A549 (cell line): ENCODE data around the gene BHMT. TPM values are rescaled to one million over a fixed set of nuclear protein-coding genes. Genes with fewer than 3 reads are reported as not detected.
"Not testable (repeated sequence)": the region's sequence is repeated elsewhere in the genome, so short reads cannot be mapped to it uniquely, and the experiment has no call there.

Experiments
- ATAC-seq, 2 experiments: fragments of 200-7000 bp in 1 of 2; fragments of >200 bp in 1 of 2; cut with Nextera tagmentation in 1 of 2; cut with Tn5 transposase in 1 of 2; 3 replicates each; pipeline versions ENCODE4 v1.8.0 to v1.9.1; 2018 to 2020; ENCODE audit warnings: mild to moderate bottlenecking in 1 of 2, moderate library complexity in 1 of 2
- CTCF ChIA-PET: fragments of 300-600 bp; sonication (Branson Sonifier 250); formaldehyde crosslinking; extraction: SDS; loops from one replicate; lab custom pipeline; 2021; ENCODE audit warnings: antibody characterized with exemption, inconsistent platforms; lab: Yijun Ruan, JAX
- POLR2A ChIA-PET: fragments of 350-600 bp; formaldehyde crosslinking; extraction: SDS; loops from one replicate; lab custom pipeline; 2021; ENCODE audit warnings: antibody characterized with exemption, inconsistent platforms; lab: Yijun Ruan, JAX
- DNase-seq, 2 experiments: peaks; one replicate each; pipeline versions ENCODE4 v3.0.0 to v3.0.0-alpha.2; 2011 to 2016; ENCODE audit warnings: low read depth in 1 of 2, low spot score in 1 of 2
- FAIRE-seq: peaks from 2 replicates; lab custom pipeline; 2011; peaks lifted over from hg19 to GRCh38; lab: Jason Lieb, UNC
- H3K27ac ChIP-seq, 2 experiments: fragments of >200 bp; sonication (Bioruptor Twin); formaldehyde crosslinking; 3 replicates each; pipeline ENCODE4 v1.5.1; 2016 to 2017
- H3K4me1 ChIP-seq: fragments of >200 bp; sonication (Bioruptor Twin); formaldehyde crosslinking; 3 replicates; pipeline ENCODE4 v1.6.1; 2016
- H3K4me2 ChIP-seq: fragments of >200 bp; sonication (Bioruptor Twin); formaldehyde crosslinking; 3 replicates; pipeline ENCODE4 v1.6.1; 2016
- H3K4me3 ChIP-seq: fragments of >200 bp; sonication (Bioruptor Twin); formaldehyde crosslinking; 3 replicates; pipeline ENCODE4 v1.5.1; 2016
- H3K9me3 ChIP-seq: fragments of >200 bp; sonication (Bioruptor Twin); formaldehyde crosslinking; 3 replicates; pipeline ENCODE4 v1.6.1; 2016
- BHLHE40 ChIP-seq: IDR thresholded peaks from 2 replicates; pipeline ENCODE4 v1.6.1; 2012; ENCODE audit warnings: low read depth, low read length, inconsistent platforms
- CHD2 ChIP-seq: fragments of 150-350 bp; IDR thresholded peaks from 2 replicates; pipeline ENCODE4 v1.6.1; 2014; ENCODE audit warnings: low read length; ENCODE audit not compliant: partially characterized antibody
- FOSB ChIP-seq: fragments of 250-450 bp; sonication (Bioruptor Pico); IDR thresholded peaks from 2 replicates; pipeline ENCODE4 v1.5.0; 2020; ENCODE audit warnings: mild to moderate bottlenecking, moderate library complexity
- FOSL2 ChIP-seq, 2 experiments: fragments of 450-650 bp in 1 of 2; fragments of >200 bp in 1 of 2; sonication (Bioruptor Twin) in 1 of 2; formaldehyde crosslinking; IDR thresholded peaks; 2 replicates each; pipeline versions ENCODE4 v1.5.0 to v1.6.1; 2016 to 2020; ENCODE audit warnings: mild to moderate bottlenecking in 1 of 2, moderate library complexity in 1 of 2
- HEYL ChIP-seq: fragments of 250-450 bp; sonication (Bioruptor Pico); IDR thresholded peaks from 2 replicates; pipeline ENCODE4 v1.8.0; 2021; ENCODE audit warnings: mild to moderate bottlenecking, moderate library complexity
- HOXB5 ChIP-seq: fragments of 250-450 bp; sonication (Bioruptor Pico); IDR thresholded peaks from 2 replicates; pipeline ENCODE4 v1.5.0; 2020; ENCODE audit warnings: mild to moderate bottlenecking, moderate library complexity
- JUN ChIP-seq, 2 experiments: fragments of >200 bp; sonication (Bioruptor Twin); formaldehyde crosslinking; IDR thresholded peaks; 2 replicates in 1 of 2; 3 replicates in 1 of 2; pipeline ENCODE4 v1.6.1; 2016 to 2017
- KDM5A ChIP-seq: fragments of 200-600 bp; sonication (generic); IDR thresholded peaks from 2 replicates; pipeline ENCODE4 v1.6.1; 2016; ENCODE audit warnings: antibody characterized with exemption, mild to moderate bottlenecking
- MAZ ChIP-seq: fragments of 150-350 bp; IDR thresholded peaks from 2 replicates; pipeline ENCODE4 v1.6.1; 2014; ENCODE audit warnings: antibody characterized with exemption, low read depth, low read length, borderline replicate concordance
- MYC ChIP-seq: IDR thresholded peaks from 2 replicates; pipeline ENCODE4 v1.6.1; 2012; ENCODE audit warnings: mild to moderate bottlenecking, inconsistent platforms, low read length, improper control_type of control experiment, borderline replicate concordance
- NFE2L2 ChIP-seq: fragments of 150-350 bp; conservative IDR thresholded peaks from 2 replicates; pipeline ENCODE4 v1.6.1; 2014; ENCODE audit warnings: low read length
- RARB ChIP-seq: fragments of 250-450 bp; sonication (Bioruptor Pico); IDR thresholded peaks from 2 replicates; pipeline ENCODE4 v1.8.0; 2021; ENCODE audit warnings: mild to moderate bottlenecking, moderate library complexity
- REST ChIP-seq: fragments of 200-600 bp; sonication (generic); IDR thresholded peaks from 2 replicates; pipeline ENCODE4 v1.6.1; 2016; ENCODE audit warnings: antibody characterized with exemption, mild to moderate bottlenecking, moderate library complexity
- RNF2 ChIP-seq: fragments of 200-600 bp; sonication (generic); IDR thresholded peaks from 2 replicates; pipeline ENCODE4 v1.6.1; 2016; ENCODE audit warnings: low read depth, mild to moderate bottlenecking, antibody characterized with exemption, moderate library complexity, borderline replicate concordance
- WGBS: methylation state at CpG from one replicate; pipeline ENCODE4 v1.1.6; 2017; ENCODE audit errors: missing lambda C conversion rate; 5-methylcytosine and 5-hydroxymethylcytosine counted together
- polyA plus RNA-seq, 4 experiments: library from polyadenylated mRNA; depleted of rRNA in 3 of 4; stranded (reverse); fragments of >200 nt; fragmentation: RNase III in 1 of 4; extraction: RNeasy Plus Mini Kit Qiagen cat#74134 plus additional on column Dnase treatment in 1 of 4; gene quantifications; 2 replicates in 3 of 4; 3 replicates in 1 of 4; pipeline ENCODE4 v1.2.3, GENCODE V29; 2011 to 2017
- TF ChIP-seq, protein P1 (sequence below): IDR thresholded peaks from 2 replicates; pipeline ENCODE4 v1.6.1; 2012
- TF ChIP-seq, protein P2 (sequence below): fragments of 150-350 bp; IDR thresholded peaks from 2 replicates; pipeline ENCODE4 v1.6.1; 2014; ENCODE audit warnings: low read depth, mild to moderate bottlenecking, low read length
- TF ChIP-seq, protein P3 (sequence below): fragments of >200 bp; sonication (Bioruptor Twin); formaldehyde crosslinking; IDR thresholded peaks from 2 replicates; pipeline ENCODE4 v1.6.1; 2016

BHMT gene
- polyA plus RNA-seq, 2 of the 4 experiments (the other 2 are of a cell fraction), result not detected

DNA sequence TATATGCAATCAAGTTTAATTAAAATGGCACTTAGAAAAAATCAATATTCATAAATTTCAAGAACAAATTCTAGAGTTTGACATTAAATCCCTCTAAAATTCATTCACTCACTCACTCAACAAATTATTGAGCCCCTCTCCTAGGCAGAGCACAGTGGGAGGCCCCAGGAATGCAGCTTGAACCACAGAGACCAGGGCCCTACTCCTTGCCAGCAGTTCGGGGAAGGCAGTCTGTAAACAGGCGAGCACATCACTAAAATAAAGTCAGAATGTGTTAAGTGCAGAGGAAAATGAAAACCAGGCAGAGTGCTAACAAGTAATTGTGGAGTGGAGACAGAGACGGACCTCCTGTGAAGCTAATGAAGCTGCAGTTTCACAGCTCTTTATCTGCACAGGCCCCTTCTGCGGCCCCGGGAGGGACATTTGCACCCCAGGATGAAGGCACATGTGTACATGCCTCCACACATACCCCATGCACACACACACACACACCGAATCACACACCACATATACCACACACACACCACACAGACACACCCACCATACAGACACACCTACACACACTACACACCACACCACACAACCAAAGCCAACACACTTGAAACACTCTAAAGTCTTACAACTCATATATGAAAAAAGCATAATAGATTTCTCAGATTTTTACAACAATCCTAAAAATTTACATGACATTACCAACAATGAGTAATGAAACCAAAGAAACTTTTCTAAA, 40.5 kb downstream of the BHMT start:
- ATAC-seq (no peak), FAIRE-seq (no peak), DNase-seq (no peak)
- H3K9me3 ChIP-seq, result no peaks in the 10 kb centered on the region
- H3K27ac ChIP-seq, result no peak overlapping the region
- H3K4me2 ChIP-seq, result no peak overlapping the region
- TF ChIP-seq HEYL, result no peak
- TF ChIP-seq, protein P1, sequence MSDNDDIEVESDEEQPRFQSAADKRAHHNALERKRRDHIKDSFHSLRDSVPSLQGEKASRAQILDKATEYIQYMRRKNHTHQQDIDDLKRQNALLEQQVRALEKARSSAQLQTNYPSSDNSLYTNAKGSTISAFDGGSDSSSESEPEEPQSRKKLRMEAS, result no peak
- TF ChIP-seq FOSB (CRISPR knock-in tag), result no peak
- no peak for TF ChIP-seq NFE2L2
- no peak for TF ChIP-seq MYC
- TF ChIP-seq, protein P2, sequence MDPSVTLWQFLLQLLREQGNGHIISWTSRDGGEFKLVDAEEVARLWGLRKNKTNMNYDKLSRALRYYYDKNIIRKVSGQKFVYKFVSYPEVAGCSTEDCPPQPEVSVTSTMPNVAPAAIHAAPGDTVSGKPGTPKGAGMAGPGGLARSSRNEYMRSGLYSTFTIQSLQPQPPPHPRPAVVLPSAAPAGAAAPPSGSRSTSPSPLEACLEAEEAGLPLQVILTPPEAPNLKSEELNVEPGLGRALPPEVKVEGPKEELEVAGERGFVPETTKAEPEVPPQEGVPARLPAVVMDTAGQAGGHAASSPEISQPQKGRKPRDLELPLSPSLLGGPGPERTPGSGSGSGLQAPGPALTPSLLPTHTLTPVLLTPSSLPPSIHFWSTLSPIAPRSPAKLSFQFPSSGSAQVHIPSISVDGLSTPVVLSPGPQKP, result no peak
- no peak overlapping the region for H3K4me3 ChIP-seq
- WGBS, result 65% methylated on average over 6 of the region's 6 CpGs
- ChIA-PET CTCF (interaction anchor here (1.5 to 2.8 kb wide), 2 partner anchors 19 to 312 kb away, joined by 4 to 10 read pairs; no protein-coding TSS in a partner anchor), POLR2A (no interaction called here)
- H3K4me1 ChIP-seq, result no peaks in the 10 kb centered on the region

DNA sequence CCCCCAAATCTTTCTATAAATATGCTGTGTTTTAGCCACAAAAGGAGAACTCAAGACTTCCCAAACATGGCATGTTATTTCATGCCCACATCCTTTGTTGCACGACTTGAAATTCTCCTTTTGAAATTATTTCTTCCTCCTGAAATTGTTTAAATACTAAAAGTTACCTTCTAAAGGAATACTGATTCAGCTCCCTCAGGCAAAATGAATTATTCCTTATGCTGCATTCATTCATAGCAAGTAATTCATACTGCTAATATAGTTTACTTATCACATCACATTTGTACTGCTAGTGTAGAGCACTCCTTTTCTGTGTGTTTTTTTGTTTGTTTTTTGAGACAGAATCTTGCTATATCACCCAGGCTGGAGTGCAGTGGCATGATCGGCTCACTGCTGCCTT, 45.7 kb downstream of the BHMT start:
- H3K4me1 ChIP-seq, result no peaks in the 10 kb centered on the region
- no peak for DNase-seq
- no peak overlapping the region for H3K27ac ChIP-seq
- no peak for ATAC-seq
- H3K9me3 ChIP-seq, result no peaks in the 10 kb centered on the region
- WGBS, result 51% methylated on average over 2 of the region's 2 CpGs
- no peak overlapping the region for H3K4me3 ChIP-seq
- POLR2A ChIA-PET, result no interaction called here
- CTCF ChIA-PET, result interaction anchor here (0.9 to 2.3 kb wide), 3 partner anchors 24 to 137 kb away, joined by 3 to 13 read pairs (median 3); no protein-coding TSS in a partner anchor
- TF ChIP-seq RNF2 (no peak), MAZ (no peak), KDM5A (no peak), REST (no peak), BHLHE40 (no peak), RARB (CRISPR knock-in tag) (no peak)
- FAIRE-seq, result no peak
- no peak overlapping the region for H3K4me2 ChIP-seq

DNA sequence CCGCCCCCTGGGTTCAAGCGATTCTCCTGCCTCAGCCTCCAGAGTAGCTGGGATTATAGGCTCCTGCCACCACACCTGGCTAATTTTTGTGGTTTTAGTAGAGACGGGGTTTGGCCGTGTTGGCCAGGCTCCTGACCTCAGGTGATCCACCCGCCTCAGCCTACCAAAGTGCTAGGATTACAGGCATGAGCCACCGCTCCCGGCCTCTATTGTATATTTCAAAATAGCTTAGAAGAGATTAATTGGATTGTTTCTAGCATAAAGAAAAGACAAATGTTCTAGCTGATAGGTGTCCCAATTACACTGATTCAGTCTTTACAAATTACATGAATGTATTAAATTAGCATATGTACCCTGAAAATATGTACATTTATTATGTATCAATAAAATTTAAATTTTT, 50.0 kb downstream of the BHMT start:
- CTCF ChIA-PET, H3K4me2 ChIP-seq, FAIRE-seq, POLR2A ChIA-PET, H3K9me3 ChIP-seq, H3K27ac ChIP-seq, H3K4me1 ChIP-seq, ATAC-seq, DNase-seq, H3K4me3 ChIP-seq: not testable (repeated sequence)
- 88% methylated on average over 7 of the region's 7 CpGs for WGBS

- no peak overlapping the region for H3K4me2 ChIP-seq
- no peaks in the 10 kb centered on the region for H3K4me1 ChIP-seq
- ATAC-seq, result no peak
- no peak for FAIRE-seq
- DNase-seq, result no peak
- no peak overlapping the region for H3K4me3 ChIP-seq
- ChIA-PET CTCF (interaction anchor here (1.2 to 1.5 kb wide), 2 partner anchors 35 to 147 kb away, joined by 3 to 4 read pairs; no protein-coding TSS in a partner anchor), POLR2A (no interaction called here)
- no peaks in the 10 kb centered on the region for H3K9me3 ChIP-seq
- H3K27ac ChIP-seq, result no peak overlapping the region
- no peak for TF ChIP-seq CHD2
- no peak for TF ChIP-seq HEYL
- TF ChIP-seq, protein P3, sequence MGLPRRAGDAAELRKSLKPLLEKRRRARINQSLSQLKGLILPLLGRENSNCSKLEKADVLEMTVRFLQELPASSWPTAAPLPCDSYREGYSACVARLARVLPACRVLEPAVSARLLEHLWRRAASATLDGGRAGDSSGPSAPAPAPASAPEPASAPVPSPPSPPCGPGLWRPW, result no peak
- no peak for TF ChIP-seq HOXB5
- TF ChIP-seq FOSL2 (IDR thresholded peaks at IDR 0.05), result no peak
- no peak for TF ChIP-seq FOSL2 (CRISPR knock-in tag; IDR thresholded peaks at IDR 0.05)
- no peak for TF ChIP-seq JUN (IDR thresholded peaks at IDR 0.05)
- TF ChIP-seq MAZ, result no peak
Measured at GRCh38 chr5:79168031-79168430, 56.4 kb downstream of the BHMT start.
